GM12864 (cell line): ENCODE measurements around the gene EEF1A2.

Experiments used
- DNase-seq: peaks from one replicate; pipeline ENCODE4 v3.0.0-alpha.2; 2011; ENCODE audit warnings: low read depth
- H3K4me3 ChIP-seq: 2 replicates; pipeline ENCODE4 v1.5.1; 2011; ENCODE audit warnings: mild to moderate bottlenecking, low read depth, low read length, control low read depth
- CTCF ChIP-seq: IDR thresholded peaks from 2 replicates; pipeline ENCODE4 v1.5.1; 2011; ENCODE audit warnings: low read depth, mild to moderate bottlenecking, moderate library complexity, low read length, control low read depth, inconsistent platforms; ENCODE audit errors: missing control alignments

The EEF1A2 gene

GRCh38 chr20:63536997-63537524, 38.2 kb upstream of the EEF1A2 start, which contains the start of gene PTK6:
Gene PTK6 (minus strand): TSS chr20:63537376. CDS start chr20:63537314, 62 bp downstream.
- no peak for TF ChIP-seq CTCF
- H3K4me3 ChIP-seq = peak within 1 kb of the TSS; percentile 57
- no peak for DNase-seq

DNA sequence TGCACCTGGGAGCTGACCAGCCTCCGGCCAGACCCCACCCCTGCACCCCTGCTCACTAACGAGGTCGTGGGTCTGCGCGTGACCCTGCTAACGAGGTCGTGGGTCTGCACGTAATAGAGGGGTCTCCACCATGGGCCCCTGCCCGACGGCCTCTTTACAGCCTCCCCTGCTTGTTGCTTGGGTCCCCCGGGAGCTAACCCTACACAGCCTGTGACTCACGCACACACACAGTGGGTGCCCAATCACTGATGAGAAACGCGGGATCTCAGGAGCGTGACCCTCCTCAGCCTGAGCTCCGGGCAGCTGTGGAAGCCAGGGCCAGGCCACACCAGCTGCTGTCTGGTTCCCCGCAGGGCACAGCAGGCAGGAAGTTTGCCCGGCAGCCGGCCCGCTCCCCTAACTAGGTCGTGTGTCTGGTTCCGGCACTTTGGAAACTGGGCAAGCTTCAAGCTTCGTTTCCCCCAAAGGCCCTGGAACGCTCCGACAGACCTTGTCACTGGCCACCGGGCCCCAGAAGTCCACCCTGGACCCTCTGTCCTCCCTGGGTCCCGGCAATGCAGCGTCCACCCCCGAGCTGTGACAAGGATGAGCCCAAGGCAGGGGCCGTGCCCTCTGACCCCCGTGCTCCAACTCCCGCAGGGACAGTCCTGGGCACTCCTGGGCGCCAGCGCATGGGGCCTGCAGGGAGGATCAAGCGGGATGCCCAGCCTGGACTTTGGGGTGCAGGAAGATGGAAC, 37.5 kb upstream of the EEF1A2 start:
- DNase-seq = no peak
- no peak for TF ChIP-seq CTCF
- H3K4me3 ChIP-seq = peak overlapping the region; percentile 57

- H3K4me3 ChIP-seq = no peak overlapping the region
- no peak for TF ChIP-seq CTCF
- DNase-seq = no peak
Observed at GRCh38 chr20:63534831-63535651, 36.2 kb upstream of the EEF1A2 start.

DNA sequence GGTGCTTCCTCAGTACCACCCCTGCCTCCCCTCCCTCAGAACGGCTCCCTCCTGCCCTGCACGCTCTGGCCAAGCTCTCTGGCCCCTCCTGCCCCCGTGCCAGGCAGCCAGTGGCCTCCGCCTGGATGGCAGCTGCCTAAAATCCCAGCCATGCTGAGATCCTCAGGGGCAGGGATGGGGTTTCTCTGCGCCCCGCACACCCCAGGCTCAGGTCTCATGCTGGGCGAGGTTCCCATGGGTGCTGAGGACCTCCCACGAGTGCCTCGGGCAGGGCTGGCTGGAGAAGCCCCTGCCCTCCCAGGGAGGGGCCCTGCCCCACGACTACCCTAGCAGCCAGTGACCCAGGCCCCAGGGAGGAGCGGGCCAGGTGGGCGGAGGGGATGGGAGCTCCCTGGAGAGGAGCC, 35.5 kb upstream of the EEF1A2 start:
- no peak for TF ChIP-seq CTCF
- DNase-seq = no peak
- H3K4me3 ChIP-seq = no peak overlapping the region

DNA sequence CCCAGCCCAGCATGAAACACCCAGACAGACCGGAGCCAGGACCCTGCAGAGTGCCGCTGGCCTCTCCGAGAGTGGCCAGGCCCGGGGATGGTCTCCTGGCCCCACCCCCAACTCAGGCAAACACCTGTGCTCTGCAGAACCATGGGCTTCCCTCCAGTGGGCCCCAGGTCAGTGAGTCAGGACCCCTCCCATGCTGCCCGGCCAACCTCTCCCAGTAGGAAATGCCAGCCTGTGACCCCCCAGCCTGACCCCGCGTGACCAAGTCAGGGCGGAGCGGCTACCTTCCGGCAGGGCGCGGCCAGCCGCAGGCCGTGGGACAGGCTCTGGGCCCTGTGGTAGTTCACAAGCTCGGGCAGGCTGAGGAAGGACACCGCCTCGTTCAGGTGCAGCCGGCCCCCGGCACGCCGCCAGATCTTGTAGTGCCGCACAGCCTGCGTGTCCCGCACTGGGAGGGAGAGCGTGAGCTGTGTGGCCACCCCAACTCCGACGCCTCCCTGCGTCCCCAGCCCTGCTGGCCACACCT, 35.0 kb upstream of the EEF1A2 start:
- no peak for TF ChIP-seq CTCF
- DNase-seq = no peak
- no peak overlapping the region for H3K4me3 ChIP-seq

DNA sequence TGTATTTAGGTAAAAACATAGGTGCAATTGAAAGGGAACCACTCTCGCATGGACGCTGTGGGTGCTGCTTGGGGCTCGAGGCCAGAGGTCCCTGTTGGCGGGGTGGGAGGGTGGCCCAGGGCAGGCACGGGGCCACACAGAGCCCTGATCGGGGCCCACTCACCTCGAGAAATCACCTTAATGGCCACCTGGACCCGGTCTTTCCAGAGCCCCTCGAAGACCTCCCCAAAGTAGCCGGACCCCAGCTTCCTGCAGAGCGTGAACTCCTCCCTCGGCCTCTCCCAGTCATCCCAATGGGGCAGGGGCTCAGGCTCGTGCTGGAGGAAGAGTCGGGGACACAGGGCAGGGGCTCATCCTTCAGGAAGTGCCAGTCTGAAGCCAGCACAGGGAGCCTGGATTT, 34.5 kb upstream of the EEF1A2 start:
- DNase-seq = no peak
- no peak overlapping the region for H3K4me3 ChIP-seq
- TF ChIP-seq CTCF = no peak
